Measurements from ENCODE around the gene BCL2L1.
"Not testable (repeated sequence)": the region's sequence is repeated elsewhere in the genome, so short reads cannot be mapped to it uniquely, and the experiment has no call there.

DNA sequence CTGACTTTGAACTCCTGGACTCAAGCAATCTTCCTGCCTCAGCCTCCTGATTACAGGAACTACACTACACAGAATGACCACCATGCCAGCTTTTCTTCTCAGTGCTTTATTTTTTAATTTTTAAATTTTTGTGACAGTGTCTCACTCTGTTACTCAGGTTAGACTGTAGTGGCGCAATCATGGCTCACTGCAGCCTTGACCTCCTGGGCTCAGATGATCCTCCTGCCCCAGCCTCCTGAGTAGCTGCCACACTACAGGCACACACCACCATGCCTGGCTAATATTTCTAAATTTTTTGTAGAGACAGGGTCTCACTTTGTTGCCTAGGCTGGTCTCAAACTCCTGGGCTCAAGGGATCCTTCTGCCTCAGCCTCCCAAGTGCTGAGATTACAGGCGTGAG, 53.7 kb downstream of the BCL2L1 start:
- not testable (repeated sequence) for TF ChIP-seq CTCF, EP300 (IDR thresholded peaks at IDR 0.05)

Data from ovary (tissue), 3 donors.